ENCODE results near the gene FCHO1. TPM values are rescaled to one million over a fixed set of nuclear protein-coding genes. Genes with fewer than 3 reads are reported as not detected.

FCHO1 gene
- total and polyA plus RNA-seq, 2 experiments from 2014 or later = 18.5 to 42.3 TPM

DNA sequence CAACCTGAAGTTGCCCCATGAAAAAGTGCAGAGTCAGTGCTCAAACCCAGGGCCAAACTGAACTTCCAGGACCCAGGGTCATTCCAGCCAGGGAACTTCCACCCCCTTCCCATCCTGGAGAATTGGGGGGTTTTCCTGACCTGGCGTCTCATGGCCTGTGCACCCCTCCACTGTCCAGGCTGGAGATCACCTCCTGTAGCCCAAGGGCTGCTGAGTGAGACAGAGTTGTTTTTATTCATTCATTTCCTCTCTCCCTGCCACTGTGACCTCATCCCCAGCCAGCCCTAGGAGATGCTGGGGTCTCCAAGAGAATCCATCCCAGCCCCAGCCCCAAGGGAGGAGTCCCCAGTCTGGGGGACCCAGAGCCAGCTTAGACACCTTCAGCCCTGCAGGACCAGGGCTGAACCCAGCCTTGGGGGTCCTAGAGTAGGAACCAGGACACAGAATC is 4.2 kb downstream of the FCHO1 start:
- Mint-ChIP-seq H3K27me3 (ENCODE audit: insufficient read depth, low read depth, poor library complexity) (peaks cover 4% of the 10 kb centered on the region), H3K36me3 (ENCODE audit: low read depth) (peaks cover 4% of the 10 kb centered on the region; the same call in 1 of the 3 replicates), H3K9me3 (no peaks in the 10 kb centered on the region), H3K4me1 (peaks cover 15% of the 10 kb centered on the region), H3K4me3 (no peak overlapping the region; the same call in 2 of the 3 replicates), H3K27ac (no peak overlapping the region; the same call in 1 of the 2 replicates)
- Histone ChIP-seq H3K79me2 (replicated peaks; ENCODE audit: insufficient read depth) (no peaks in the 10 kb centered on the region), H3K36me3 (ENCODE audit: insufficient read depth) (no peaks in the 10 kb centered on the region), H3K9me2 (ENCODE audit: insufficient read depth) (no peaks in the 10 kb centered on the region), H3K4me1 (ENCODE audit: insufficient read depth) (no peaks in the 10 kb centered on the region; the same call in 1 of the 2 replicates), H2AFZ (no peak overlapping the region), H3K27ac (ENCODE audit: low read depth) (no peak overlapping the region), H3K4me3 (no peak overlapping the region), H3K27me3 (ENCODE audit: insufficient read depth) (no peaks in the 10 kb centered on the region), H3F3A (replicated peaks; ENCODE audit: low read depth) (0 out of 2 replicates have a peak, but pooled peaks cover 2% of the 10 kb centered on the region), H4K20me1 (replicated peaks; ENCODE audit: insufficient read depth) (no peaks in the 10 kb centered on the region), H3K4me2 (no peak overlapping the region)
- DNase-seq (ENCODE audit: low spot score) = no peak
- TF ChIP-seq EZH2 (IDR thresholded peaks at IDR 0.05; ENCODE audit: low read depth, unreplicated experiment) = no peak
- no peak for TF ChIP-seq ZNF462 (CRISPR knock-in tag; IDR thresholded peaks at IDR 0.05)
- no peak for TF ChIP-seq STAT1 (IDR thresholded peaks at IDR 0.05; ENCODE audit: unreplicated experiment)
- no peak for TF ChIP-seq CREB1 (CRISPR knock-in tag; IDR thresholded peaks at IDR 0.05; ENCODE audit: low read depth)
- no peak for TF ChIP-seq CTCF (conservative IDR thresholded peaks at IDR 0.05; ENCODE audit: low read depth in 2 of 2)
- TF ChIP-seq JUNB (IDR thresholded peaks at IDR 0.05; ENCODE audit: unreplicated experiment) = no peak
- TF ChIP-seq ZNF331 (CRISPR knock-in tag; IDR thresholded peaks at IDR 0.05; ENCODE audit: low read depth) = no peak
- no peak for TF ChIP-seq POLR2AphosphoS5 (IDR thresholded peaks at IDR 0.05; ENCODE audit: low read depth)
- TF ChIP-seq ZNF114 (CRISPR knock-in tag; IDR thresholded peaks at IDR 0.05) = no peak
- TF ChIP-seq, protein P1, sequence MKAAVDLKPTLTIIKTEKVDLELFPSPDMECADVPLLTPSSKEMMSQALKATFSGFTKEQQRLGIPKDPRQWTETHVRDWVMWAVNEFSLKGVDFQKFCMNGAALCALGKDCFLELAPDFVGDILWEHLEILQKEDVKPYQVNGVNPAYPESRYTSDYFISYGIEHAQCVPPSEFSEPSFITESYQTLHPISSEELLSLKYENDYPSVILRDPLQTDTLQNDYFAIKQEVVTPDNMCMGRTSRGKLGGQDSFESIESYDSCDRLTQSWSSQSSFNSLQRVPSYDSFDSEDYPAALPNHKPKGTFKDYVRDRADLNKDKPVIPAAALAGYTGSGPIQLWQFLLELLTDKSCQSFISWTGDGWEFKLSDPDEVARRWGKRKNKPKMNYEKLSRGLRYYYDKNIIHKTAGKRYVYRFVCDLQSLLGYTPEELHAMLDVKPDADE (IDR thresholded peaks at IDR 0.05) = no peak
- TF ChIP-seq NANOG (IDR thresholded peaks at IDR 0.05; ENCODE audit: borderline replicate concordance) = no peak
- no peak for TF ChIP-seq REST (IDR thresholded peaks at IDR 0.05; ENCODE audit: unreplicated experiment)
- no peak for TF ChIP-seq EZH2phosphoT487 (IDR thresholded peaks at IDR 0.05; ENCODE audit: unreplicated experiment)
- ATAC-seq = no peak

All from GM23338 (cell line).